Amniotic stem cell (primary cell): ENCODE results near the gene FAM170B.

Source experiments
- DNase-seq: peaks from one replicate; lab custom pipeline; 2025; lab: John Stamatoyannopoulos, UW

FAM170B gene

DNA sequence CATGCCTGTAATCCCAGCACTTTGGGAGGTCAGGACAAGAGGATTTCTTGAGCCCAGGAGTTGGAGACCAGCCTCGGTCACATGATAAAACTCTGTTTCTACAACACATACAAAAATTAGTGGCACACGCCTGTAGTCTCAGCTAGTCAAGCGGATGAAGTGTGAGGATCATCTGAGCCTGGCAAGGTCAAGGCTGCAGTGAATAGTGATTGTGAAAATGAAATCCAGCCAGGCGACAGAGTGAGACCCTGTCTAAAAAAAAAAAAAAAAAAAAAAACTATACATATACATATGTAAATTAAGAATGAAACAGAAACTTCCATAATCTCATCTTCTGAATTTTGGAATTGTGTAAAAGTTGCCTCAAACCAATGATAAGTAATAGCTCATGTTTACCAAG, 18.2 kb upstream of the FAM170B start:
- DNase-seq, result no peak

DNA sequence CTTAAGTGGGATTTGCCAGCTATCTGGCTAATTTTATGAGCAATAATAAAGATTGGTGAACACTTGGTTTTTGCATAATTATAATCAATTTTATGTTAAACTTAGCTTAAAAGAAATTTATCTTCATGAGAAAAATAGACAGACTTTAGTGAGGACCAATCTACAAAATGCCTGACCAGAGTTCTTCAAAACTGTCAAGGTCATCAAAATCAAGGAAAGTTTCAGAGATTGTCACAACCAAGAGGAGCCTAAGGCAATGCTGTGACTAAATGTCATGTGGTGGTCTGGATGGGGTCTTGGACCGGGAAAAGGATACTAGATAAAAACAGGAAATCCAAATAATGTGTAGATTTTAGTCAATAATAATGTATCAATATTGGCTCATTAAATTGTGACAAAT, 17.7 kb upstream of the FAM170B start:
- no peak for DNase-seq

DNA sequence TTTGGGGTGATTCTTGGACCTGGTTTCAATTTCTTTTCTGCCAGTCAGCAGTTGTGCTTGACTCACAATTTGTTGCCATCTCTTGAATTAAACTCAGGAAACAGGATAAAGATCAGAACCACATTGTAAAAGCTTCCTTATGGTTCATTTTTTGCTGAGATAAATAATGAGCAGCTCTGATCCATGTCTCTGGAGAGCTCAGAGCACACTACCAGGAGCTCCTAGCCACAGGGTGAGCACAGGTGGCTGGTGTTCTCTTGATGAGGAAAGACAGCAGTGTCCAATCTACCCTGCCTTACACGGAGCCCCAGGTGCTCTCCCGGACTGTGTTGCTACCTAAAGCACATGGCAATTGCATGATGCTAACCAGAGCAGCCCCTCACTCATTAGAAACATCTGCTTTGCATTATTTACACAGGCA, 17.2 kb upstream of the FAM170B start:
- DNase-seq, result no peak

GRCh38 chr10:49150426-49150825, 16.6 kb upstream of the FAM170B start:
- DNase-seq, result no peak

DNA sequence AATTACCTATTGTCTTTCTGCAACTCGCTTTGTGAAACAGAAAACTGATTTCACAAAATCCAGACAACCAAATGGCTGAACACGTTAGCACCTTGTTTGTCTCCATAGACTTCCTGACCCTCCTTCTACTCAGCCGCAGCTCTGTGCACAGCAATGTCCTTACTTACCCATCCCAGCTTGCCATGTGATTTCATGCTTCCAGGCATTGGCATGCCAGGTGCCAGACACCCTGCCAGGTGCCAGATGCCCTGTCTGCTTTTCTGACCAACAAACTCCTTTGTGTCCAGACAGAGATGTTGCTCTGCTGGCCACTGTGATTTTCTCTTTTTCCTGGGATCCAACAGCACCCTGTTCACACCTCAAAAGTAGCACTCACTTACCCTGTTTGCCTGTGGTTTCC, 16.1 kb upstream of the FAM170B start:
- no peak for DNase-seq

GRCh38 chr10:49144058-49144720, 10.4 kb upstream of the FAM170B start:
- DNase-seq, result no peak

GRCh38 chr10:49143249-49143648, 9.4 kb upstream of the FAM170B start:
- no peak for DNase-seq

DNA sequence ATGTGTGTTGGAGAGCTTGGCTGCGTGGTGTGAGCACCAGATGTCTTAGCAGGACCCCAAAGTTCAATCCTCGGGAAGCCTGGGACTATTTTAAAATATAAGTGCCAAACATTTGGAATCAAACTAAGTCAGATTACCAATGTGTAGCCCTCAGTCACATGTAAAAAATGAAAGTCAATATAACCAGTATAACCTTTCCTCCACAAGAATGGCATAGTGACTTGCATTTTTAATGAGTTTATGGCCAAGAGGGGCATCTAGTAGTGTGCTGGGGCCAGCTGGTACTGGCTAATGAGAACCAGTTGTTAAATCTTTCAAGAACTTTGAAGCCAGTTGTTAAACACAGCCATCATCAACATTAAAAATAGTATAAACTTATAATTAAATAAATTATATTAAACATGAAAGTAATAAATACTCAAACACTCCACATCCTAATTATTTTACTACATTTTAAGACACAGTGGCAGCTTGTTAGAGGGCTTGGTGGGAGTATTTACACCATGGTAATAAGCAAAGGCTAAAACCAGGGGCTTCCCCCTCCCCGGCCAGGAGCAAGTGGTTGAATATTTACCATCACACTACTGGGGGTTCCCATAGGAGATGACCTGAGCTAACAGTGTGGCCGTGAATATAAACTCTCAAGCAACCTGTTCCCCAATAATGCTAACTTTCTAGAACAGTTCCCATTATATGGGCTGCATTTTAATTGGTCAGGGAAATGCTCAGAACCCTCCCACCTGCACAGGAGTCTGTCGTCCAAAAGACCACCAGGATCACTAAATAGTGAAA, 7.9 kb upstream of the FAM170B start:
- DNase-seq, result no peak

GRCh38 chr10:49140304-49141177, 6.7 kb upstream of the FAM170B start:
- no peak for DNase-seq

DNA sequence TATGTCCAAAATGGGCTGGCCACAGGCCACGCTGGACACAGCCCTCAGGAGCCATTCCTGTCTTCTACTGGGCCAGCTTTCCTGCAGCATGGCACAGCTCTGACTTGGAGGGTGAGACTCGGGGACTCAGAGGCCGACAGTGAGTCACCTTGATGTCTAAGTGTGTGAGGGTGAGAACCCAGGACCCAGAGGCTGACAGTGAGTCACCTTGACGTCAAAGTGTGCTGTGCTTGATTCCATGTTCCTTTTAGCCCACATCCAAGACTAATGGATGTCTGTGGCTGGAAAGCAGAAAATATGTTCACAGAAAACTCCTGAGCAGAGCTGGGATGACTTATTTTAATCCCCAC, 6.0 kb upstream of the FAM170B start:
- DNase-seq, result no peak

DNA sequence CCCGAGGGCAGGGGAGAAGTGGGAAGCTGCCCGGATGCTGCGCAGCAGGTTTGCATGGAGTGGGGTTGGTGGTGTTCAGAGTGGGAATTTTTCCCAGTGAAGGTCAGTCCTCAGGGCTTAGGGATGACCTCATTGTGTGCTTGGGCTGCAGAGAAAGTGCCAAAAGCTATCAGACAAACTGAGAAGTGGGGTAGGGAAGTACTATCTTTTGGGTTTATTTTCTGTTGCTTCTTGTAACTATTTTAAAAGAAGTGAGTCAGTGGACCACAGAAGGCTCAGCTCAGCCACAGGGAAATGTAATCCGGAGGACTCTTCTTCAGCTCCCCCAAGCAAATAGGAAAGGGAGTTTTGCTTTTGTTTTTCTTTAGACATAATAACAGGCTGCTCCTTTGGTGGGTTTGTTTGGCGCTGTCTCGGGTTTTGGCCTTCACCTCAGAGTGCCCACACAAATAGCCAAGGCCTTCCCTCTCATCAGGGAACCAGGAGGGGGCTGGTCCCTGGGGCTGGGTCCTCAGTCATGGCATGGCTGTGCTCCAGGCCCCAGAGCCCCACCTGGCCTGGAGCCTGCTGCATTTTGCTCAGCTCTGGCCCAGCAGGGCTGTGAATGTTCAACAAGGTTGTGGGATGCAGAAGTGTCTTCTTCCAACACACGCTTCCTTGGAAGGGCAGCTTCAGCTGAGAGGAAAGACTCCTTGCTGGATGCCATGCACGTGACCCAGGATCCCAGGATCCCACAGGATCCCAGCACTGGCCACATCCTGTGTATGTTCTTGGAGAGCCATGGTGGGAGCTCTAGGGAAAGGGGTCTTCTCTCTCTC, 5.4 kb upstream of the FAM170B start:
- no peak for DNase-seq

DNA sequence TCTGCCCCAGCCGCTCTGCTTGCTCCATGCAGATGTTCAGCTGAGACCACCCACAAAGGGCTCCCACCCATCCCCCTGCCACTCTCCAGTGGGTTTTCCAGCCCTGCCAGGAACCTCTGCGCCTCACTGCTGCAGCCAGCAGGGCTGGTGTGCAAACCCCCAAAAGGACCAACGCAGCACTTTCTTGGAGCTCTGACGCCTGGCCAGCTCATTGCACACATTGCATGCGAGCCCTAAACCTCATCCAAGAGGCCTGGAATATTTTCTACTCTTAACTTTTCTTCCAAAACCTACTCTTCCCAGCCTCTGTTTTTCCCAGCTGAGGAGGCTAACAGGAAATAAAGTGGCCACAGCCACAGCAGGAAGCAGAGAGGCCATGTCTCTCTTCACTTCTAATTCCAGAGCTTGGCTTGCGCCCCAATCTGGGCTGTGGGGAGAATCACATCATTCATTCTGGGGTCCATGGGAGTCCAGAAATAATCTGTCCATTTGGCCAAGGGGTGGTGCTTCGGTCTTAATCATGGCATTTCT, 4.6 kb upstream of the FAM170B start:
- DNase-seq, result no peak

DNA sequence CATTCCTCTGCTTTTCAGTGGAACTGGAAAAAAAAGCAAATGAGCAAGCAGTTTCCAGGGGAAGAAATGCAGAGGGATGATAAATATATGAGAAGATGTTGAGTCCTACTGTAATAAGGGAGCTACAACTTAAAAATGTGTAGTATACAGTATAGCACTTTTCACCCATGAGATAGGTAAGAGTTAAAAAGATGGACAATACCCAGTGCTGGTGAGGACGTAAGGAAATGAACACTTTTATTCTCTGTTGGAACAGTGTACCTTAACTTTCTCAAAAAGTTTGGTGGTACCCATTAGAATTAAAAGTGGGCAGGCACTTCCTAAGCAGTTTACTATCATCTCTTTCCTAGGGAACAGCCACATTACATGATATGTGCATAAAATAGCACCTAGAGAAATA, 2.7 kb upstream of the FAM170B start:
- DNase-seq, result no peak

GRCh38 chr10:49135575-49136313, 1.9 kb upstream of the FAM170B start:
- DNase-seq, result no peak

DNA sequence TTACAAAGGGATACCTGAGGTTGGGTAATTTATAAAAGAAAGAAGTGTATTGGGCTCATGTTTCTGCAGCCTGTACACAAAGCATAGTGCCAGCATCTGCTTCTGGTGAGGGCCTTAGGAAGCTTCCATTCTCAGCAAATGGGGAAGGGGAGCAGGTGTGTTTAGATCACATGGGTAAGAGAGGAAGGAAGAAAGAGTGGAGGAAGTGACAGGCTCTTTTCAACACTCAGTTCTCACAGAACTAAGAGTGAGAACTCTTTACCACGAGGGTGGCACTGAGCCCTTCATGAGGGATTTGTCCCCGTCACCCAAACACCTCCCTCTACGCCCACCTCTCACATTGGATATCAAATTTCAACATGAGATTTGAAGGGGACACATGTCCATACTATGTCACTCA, 506 bp upstream of the FAM170B start:
- no peak for DNase-seq

DNA sequence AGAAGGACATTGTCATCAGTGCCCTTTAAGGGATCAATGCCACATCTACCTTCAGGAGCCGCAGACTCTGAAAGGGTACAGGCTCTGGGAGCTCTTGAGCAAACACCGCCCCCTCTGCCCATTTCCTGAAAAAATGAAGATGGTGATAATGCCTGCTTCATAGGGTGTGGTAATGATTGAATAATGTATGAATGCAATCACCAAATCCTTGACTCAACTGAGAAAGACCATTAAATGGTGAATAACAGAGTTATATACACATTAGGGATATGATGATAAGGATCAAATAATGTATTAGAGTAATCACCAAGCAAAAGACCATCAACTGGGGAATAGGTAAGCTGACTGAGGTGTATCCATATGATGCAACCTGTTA, 1.5 kb downstream of the FAM170B start:
- no peak for DNase-seq

- no peak for DNase-seq
Measured at GRCh38 chr10:49131507-49132361, 2.1 kb downstream of the FAM170B start.

DNA sequence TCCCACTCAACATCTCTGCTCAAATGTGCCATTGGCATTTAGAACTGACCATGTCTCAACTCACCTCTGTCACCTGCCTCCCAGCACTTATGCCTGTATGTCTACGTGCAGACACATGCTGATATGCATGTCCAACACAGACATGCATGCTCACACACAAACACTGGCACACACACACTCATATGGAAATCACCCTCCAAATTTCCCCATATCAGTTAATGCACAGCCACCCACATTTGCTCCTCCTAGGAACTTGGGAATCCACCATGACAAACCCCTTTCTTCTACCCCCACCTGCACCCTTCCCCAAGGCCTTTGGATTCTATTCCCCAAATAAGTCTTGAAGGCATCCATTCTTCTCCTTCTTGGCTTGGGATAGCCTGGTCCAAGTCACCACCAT, 4.4 kb downstream of the FAM170B start:
- DNase-seq, result no peak

DNA sequence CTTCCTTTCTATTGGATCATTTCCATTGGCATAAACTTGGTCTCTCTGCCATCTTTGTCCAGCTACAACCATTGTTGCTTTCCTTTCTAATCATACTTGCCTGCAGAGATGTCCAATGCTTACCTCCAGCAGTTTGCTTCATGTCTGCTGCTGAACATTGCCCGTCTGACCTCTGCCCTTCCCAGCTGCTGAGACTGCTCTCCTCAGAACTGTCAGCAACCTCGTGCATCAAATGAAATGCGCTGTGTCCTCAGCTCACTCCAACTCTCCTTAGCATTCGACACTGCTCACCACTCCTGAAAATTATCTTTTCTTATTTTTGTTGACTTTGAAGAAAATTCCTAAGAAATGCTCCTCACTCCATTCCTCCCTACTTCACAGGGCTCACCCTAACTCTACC, 5.0 kb downstream of the FAM170B start:
- DNase-seq, result no peak
